CD4-positive, alpha-beta T cell treated with Interleukin-21 for 1 hour (primary cell): ENCODE data around the gene P2RX6.
"Not testable (repeated sequence)": the region's sequence is repeated elsewhere in the genome, so short reads cannot be mapped to it uniquely, and the experiment has no call there.

ENCODE experiments used
- DNase-seq: peaks from one replicate; pipeline ENCODE4 v3.0.0-alpha.2; 2020

The P2RX6 gene

DNA sequence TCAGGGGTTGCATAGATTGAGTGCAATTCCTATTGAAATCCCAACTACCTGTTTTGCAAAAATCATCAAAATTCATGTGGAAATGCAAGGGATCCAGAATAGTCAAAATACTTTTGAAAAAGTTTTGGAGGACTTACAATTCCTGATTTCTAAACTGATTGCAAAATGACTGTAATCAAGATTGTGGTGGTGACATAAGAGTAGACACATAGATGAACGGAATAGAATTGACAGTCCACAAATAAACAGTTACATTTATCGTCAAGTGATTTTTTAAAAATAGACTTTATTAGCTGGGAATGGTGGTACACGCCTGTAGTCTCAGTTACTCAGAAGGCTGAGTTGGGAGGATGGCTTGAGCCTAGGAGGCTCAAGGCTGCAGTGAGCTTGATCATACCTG, 20.0 kb downstream of the P2RX6 start:
- no peak for DNase-seq

DNA sequence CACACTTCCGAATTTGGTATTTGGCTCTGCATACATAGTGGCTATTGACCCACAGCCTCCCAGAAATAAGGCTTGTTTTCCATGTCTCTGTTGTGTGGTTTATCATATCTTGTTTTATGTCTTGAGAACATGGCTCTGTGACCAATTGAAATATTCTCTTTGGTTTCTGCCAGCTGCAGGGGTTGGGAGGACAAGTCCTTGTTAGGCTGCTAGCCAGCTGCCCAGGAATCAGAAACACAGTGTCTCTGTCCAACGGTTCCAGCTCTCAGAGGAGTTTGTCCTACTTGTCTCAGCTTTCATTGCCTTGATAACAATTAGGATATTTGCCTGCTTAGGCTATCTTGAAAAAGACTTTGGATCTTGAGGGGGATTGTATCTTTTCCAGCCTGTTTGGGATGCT, 23.4 kb downstream of the P2RX6 start:
- DNase-seq, result no peak

- DNase-seq, result not testable (repeated sequence)
Measured at GRCh38 chr22:21039158-21039557, 24.2 kb downstream of the P2RX6 start.

GRCh38 chr22:21041937-21042336, 27.0 kb downstream of the P2RX6 start:
- no peak for DNase-seq

GRCh38 chr22:21042978-21043859, 28.3 kb downstream of the P2RX6 start:
- no peak for DNase-seq

GRCh38 chr22:21043860-21044535, 29.0 kb downstream of the P2RX6 start:
- no peak for DNase-seq

DNA sequence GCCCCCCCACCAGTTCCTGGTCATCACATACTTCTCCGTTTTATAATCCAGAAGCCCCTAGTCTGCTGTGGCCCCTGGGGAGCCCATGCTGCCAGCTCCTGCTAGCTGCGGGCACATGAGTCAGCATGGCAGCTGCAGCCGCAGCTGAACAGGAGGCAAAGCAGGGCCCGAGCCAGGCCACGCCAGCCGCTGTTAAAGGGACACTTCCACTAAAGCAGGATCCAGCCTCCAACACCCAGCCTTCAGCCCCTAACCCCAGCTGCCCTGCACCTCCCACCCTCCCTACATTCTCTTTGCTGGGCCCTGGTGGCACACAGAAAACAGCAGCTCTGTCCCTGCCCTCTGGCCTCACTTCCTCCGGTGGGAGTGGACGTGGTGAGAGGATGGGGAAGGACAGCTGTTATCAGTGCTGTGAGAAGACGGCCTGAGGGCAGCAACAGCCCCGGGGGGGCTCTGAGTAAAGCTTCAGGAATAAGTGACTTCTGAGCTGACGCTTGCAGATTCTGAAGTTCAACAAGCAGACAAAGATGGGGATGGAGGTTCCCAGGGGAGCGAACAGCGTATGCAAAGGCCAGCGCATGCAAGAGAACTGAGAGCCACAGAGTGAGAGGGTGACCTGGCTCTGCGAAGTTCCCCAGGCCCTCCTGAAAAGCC, 30.1 kb downstream of the P2RX6 start:
- DNase-seq, result no peak

DNA sequence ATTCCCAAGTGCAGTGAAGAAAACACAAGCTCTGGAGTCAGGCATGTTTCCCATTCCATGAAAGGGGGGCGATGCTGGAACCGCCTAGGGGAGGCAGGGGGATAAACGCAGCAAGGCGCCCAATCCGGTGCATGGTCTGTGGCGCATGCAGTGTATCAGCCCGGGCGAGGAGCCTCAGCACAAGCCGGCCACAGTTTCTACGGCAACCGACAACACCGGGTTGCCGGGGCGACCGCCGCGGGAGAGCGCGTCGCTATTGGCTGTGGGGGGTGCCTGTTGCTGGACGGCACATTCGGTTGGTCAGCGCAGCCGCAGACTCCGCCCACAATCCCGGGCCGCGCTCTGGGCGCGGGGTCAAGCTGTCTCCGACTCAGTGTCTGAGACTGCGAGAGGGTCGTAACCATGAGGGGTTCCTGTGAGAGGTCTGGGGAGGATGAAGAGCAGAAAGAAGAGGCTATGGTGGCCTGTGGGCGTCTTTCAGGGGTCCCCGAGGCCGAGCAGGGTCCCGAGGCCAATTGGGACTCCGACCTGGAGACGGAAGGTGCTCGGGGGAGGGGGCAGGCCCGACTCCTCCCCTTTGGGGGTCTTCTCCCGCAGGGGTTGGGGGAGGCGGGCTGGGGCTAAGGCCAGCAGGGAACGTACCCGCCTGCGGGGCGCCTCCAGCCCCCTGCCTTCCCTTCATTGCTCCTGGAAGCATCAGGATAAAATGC, 30.8 kb downstream of the P2RX6 start, which contains the start of gene LRRC74B:
TSS of gene LRRC74B (plus strand) at position 362 of the 710 bp plus-strand sequence. CDS start at position 403, 41 bp downstream.
- peak; percentile 70 for DNase-seq

GRCh38 chr22:21047035-21047661, 32.2 kb downstream of the P2RX6 start:
- DNase-seq, result no peak

DNA sequence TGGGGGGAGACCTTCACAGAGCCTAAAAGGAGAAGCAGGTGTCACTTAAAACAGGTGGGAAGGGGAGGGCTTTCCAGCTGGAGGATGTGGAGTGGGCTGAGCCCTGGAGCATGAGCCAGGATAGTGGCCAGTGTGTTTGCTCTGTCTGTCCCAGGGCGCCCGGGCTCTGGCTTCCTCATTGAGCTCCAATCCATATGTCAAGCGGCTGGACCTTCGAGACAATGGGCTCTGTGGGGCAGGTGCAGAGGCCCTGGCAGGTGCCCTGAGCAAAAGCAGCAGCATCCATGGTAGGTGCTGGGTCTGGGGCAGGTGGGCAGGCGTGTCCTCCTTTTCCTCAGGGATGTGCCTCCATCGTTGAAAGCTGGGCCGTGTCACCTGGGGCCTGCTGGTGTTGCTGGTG, 32.8 kb downstream of the P2RX6 start:
- no peak for DNase-seq

GRCh38 chr22:21048448-21048847, 33.5 kb downstream of the P2RX6 start:
- not testable (repeated sequence) for DNase-seq

GRCh38 chr22:21048965-21049364, 34.0 kb downstream of the P2RX6 start:
- not testable (repeated sequence) for DNase-seq

GRCh38 chr22:21051145-21051830, 36.3 kb downstream of the P2RX6 start:
- DNase-seq, result no peak

DNA sequence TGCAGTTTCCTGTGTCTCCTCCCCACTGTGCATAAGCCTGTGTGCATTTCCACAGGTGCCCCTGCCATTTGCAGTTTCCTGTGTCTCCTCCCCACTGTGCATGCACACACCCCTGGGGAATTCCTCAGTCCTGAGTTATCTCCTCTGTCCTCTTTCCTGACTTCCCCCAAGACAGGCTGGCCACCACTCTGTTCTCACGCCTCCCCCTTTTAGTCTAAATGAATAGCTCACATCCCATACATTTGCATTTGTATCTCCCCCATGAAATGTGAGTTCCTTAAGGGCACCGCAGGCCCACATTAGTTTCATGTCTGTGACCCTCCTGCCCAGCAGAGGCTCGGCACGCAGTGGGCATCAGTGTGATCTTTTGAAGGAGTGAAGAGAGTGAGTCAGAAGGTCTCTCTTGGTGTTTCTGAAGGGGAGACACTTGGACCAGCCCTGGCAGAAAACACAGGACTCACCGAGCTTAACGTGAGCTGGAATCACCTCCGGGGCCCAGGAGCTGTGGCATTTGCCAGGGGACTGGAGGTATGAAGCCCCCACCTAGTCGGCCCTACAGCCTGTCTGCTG, 37.0 kb downstream of the P2RX6 start:
- no peak for DNase-seq

- DNase-seq, result no peak
Measured at GRCh38 chr22:21052715-21053459, 37.9 kb downstream of the P2RX6 start.

- DNase-seq, result no peak
Measured at GRCh38 chr22:21054046-21054713, 39.2 kb downstream of the P2RX6 start.

GRCh38 chr22:21054714-21055563, 40.0 kb downstream of the P2RX6 start:
- no peak for DNase-seq

DNA sequence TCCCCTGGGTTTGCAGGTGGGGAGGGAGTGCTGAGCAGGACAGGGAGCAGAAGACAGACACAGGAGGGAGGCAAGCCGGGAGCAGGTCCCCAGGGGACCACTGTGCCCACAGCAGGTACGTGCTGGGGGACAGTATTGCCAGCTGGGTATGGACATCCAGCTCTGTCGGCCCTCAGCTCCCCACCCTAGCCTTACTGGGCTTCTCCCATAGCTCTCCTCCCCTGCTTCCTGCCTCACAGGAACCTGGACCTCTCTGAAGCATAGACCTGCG, 40.5 kb downstream of the P2RX6 start:
- no peak for DNase-seq

GRCh38 chr22:21055880-21056319, 40.9 kb downstream of the P2RX6 start:
- DNase-seq, result no peak
